PC-3 (cell line): ENCODE measurements around the gene GFOD2. TPM values are rescaled to one million over a fixed set of nuclear protein-coding genes. Genes with fewer than 3 reads are reported as not detected.
A peak's percentile ranks its signal among the peaks of the same experiment; 100 is the strongest.

Experiments used
- ATAC-seq: fragments of 200-7000 bp; cut with Tn5 transposase; 2 replicates; pipeline ENCODE4 v1.9.1; 2020; ENCODE audit warnings: mild to moderate bottlenecking, moderate library complexity
- BruUV-seq: library from RNA; stranded (reverse); fragments of 400-500 nt; replicated peaks from 2 replicates; lab custom pipeline; 2021; lab: Mats Ljungman, UMichigan
- CTCF ChIA-PET: fragments of 300-600 bp; sonication (Branson Sonifier 250); formaldehyde crosslinking; loops from one replicate; lab custom pipeline; 2022; ENCODE audit warnings: antibody characterized with exemption; lab: Charles Lee
- POLR2A ChIA-PET: fragments of 300-600 bp; sonication (Branson Sonifier 250); formaldehyde crosslinking; loops from one replicate; lab custom pipeline; 2022; ENCODE audit warnings: antibody characterized with exemption; ENCODE audit not compliant: unreplicated experiment; lab: Charles Lee
- DNase-seq: peaks from one replicate; pipeline ENCODE4 v3.0.0-alpha.2; 2015
- H2AFZ ChIP-seq: fragments of 300-600 bp; sonication (generic); 2 replicates; pipeline ENCODE4 v1.6.0; 2016; ENCODE audit warnings: antibody characterized with exemption, low read length
- H3F3A ChIP-seq: fragments of 300-600 bp; sonication (generic); one replicate; pipeline ENCODE4 v1.6.0; 2017; ENCODE audit warnings: antibody characterized with exemption, low read length, control low read depth, mild to moderate bottlenecking; ENCODE audit not compliant: unreplicated experiment
- H3K27ac ChIP-seq: fragments of 300-600 bp; sonication (generic); 2 replicates; pipeline ENCODE4 v1.5.1; 2016; ENCODE audit warnings: mild to moderate bottlenecking, low read length
- H3K27me3 ChIP-seq: fragments of 300-600 bp; sonication (generic); 2 replicates; pipeline ENCODE4 v1.6.1; 2016; ENCODE audit warnings: low read length, mixed read lengths
- H3K36me3 ChIP-seq: fragments of 300-600 bp; sonication (generic); 2 replicates; pipeline ENCODE4 v1.6.1; 2016; ENCODE audit warnings: low read depth, mixed run types, low read length, mixed read lengths
- H3K4me1 ChIP-seq: fragments of 300-600 bp; sonication (generic); 2 replicates; pipeline ENCODE4 v1.5.1; 2016; ENCODE audit warnings: low read length; ENCODE audit not compliant: insufficient read depth
- H3K4me2 ChIP-seq: fragments of 300-600 bp; sonication (generic); 2 replicates; pipeline ENCODE4 v1.6.0; 2016; ENCODE audit warnings: low read length
- H3K4me3 ChIP-seq: fragments of 300-600 bp; sonication (generic); 2 replicates; pipeline ENCODE4 v1.5.1; 2016; ENCODE audit warnings: mild to moderate bottlenecking, low read length, mixed read lengths
- H3K79me2 ChIP-seq: fragments of 300-600 bp; sonication (generic); 2 replicates; pipeline ENCODE4 v1.6.1; 2017; ENCODE audit warnings: low read length, mixed read lengths
- H3K9ac ChIP-seq: fragments of 300-600 bp; sonication (generic); 2 replicates; pipeline ENCODE4 v1.6.0; 2016; ENCODE audit warnings: mild to moderate bottlenecking, low read length
- H3K9me2 ChIP-seq: fragments of 300-600 bp; sonication (generic); replicated peaks from 2 replicates; pipeline ENCODE4 v1.6.1; 2016; ENCODE audit warnings: mixed run types, low read length, mixed read lengths
- H3K9me3 ChIP-seq: fragments of 300-600 bp; sonication (generic); 2 replicates; pipeline ENCODE4 v1.6.1; 2016; ENCODE audit warnings: low read length, mixed read lengths
- H4K20me1 ChIP-seq: fragments of 300-600 bp; sonication (generic); 2 replicates; pipeline ENCODE4 v1.6.1; 2016; ENCODE audit warnings: low read length, mixed read lengths
- CTCF ChIP-seq: fragments of 300-600 bp; sonication (generic); conservative IDR thresholded peaks from 2 replicates; pipeline ENCODE4 v1.5.1; 2017; ENCODE audit warnings: antibody characterized with exemption, low read depth, mild to moderate bottlenecking, low read length
- EZH2 ChIP-seq: fragments of 300-600 bp; sonication (generic); IDR thresholded peaks from one replicate; pipeline ENCODE4 v1.6.1; 2017; ENCODE audit warnings: antibody characterized with exemption, mild to moderate bottlenecking, low read length; ENCODE audit not compliant: unreplicated experiment
- EZH2phosphoT487 ChIP-seq: fragments of 300-600 bp; sonication (generic); IDR thresholded peaks from 2 replicates; pipeline ENCODE4 v1.6.1; 2018; ENCODE audit warnings: mild to moderate bottlenecking, antibody characterized with exemption, low read length, borderline replicate concordance
- intact Hi-C: fragments of 100-400 bp; cut with micrococcal nuclease; formaldehyde crosslinking; loops from 2 replicates; pipeline ENCODE4 v1.9.0; 2023
- total RNA-seq: library from RNA; depleted of rRNA; stranded (reverse); fragments of >200 nt; gene quantifications from 2 replicates; pipeline ENCODE4 v1.2.3, GENCODE V29; 2014

GFOD2 gene
- total RNA-seq, 1 experiment from 2014 or later, result 21.8 TPM

GRCh38 chr16:67677712-67678111 lies 41.4 kb downstream of the GFOD2 start:
- no peaks in the 10 kb centered on the region for H3F3A ChIP-seq
- no peaks in the 10 kb centered on the region for H4K20me1 ChIP-seq
- ATAC-seq (no peak), DNase-seq (no peak)
- no peak overlapping the region for H3K4me2 ChIP-seq
- H3K9me3 ChIP-seq, result no peaks in the 10 kb centered on the region
- no peak for TF ChIP-seq EZH2
- no peak for TF ChIP-seq CTCF
- intact Hi-C loops, result loop anchor here (1.0 kb wide), 1 partner anchor 128 kb away; no protein-coding TSS in a partner anchor
- no peaks in the 10 kb centered on the region for H3K9me2 ChIP-seq
- H3K36me3 ChIP-seq, result no peaks in the 10 kb centered on the region; the same call in 1 of the 2 replicates
- BruUV-seq, result no TSS peak
- H3K4me1 ChIP-seq, result peaks cover 5% of the 10 kb centered on the region
- H2AFZ ChIP-seq, result no peak overlapping the region
- H3K27me3 ChIP-seq, result no peaks in the 10 kb centered on the region
- POLR2A ChIA-PET, result no interaction called here
- no peaks in the 10 kb centered on the region for H3K79me2 ChIP-seq
- H3K4me3 ChIP-seq, result no peak overlapping the region
- H3K27ac ChIP-seq, result no peak overlapping the region
- no peak overlapping the region for H3K9ac ChIP-seq
- CTCF ChIA-PET, result no interaction called here

- H3K9me2 ChIP-seq, result no peaks in the 10 kb centered on the region
- H3K27me3 ChIP-seq, result no peaks in the 10 kb centered on the region
- no peaks in the 10 kb centered on the region for H3K9me3 ChIP-seq
- H3K36me3 ChIP-seq, result no peaks in the 10 kb centered on the region
- ChIA-PET CTCF (no interaction called here), POLR2A (no interaction called here)
- peaks cover 5% of the 10 kb centered on the region for H3K4me1 ChIP-seq
- H3K9ac ChIP-seq, result no peak overlapping the region
- ATAC-seq (no peak), DNase-seq (no peak)
- no peaks in the 10 kb centered on the region for H3F3A ChIP-seq
- H4K20me1 ChIP-seq, result no peaks in the 10 kb centered on the region
- BruUV-seq, result no TSS peak
- H3K4me3 ChIP-seq, result no peak overlapping the region
- no peak for TF ChIP-seq EZH2phosphoT487
- H2AFZ ChIP-seq, result no peak overlapping the region
- peak overlapping the region; percentile 49 for H3K27ac ChIP-seq
- no peak overlapping the region for H3K4me2 ChIP-seq
- intact Hi-C loops, result no loop called here
- H3K79me2 ChIP-seq, result no peaks in the 10 kb centered on the region
Observed at GRCh38 chr16:67676939-67677338, 42.2 kb downstream of the GFOD2 start.

- no peaks in the 10 kb centered on the region for H3K9me3 ChIP-seq
- ChIA-PET CTCF (no interaction called here), POLR2A (no interaction called here)
- H3K9ac ChIP-seq, result no peak overlapping the region
- BruUV-seq, result no TSS peak
- no peaks in the 10 kb centered on the region for H3K79me2 ChIP-seq
- H3F3A ChIP-seq, result no peaks in the 10 kb centered on the region
- no peaks in the 10 kb centered on the region for H4K20me1 ChIP-seq
- no peak overlapping the region for H3K4me2 ChIP-seq
- no peaks in the 10 kb centered on the region for H3K27me3 ChIP-seq
- H2AFZ ChIP-seq, result no peak overlapping the region
- no peaks in the 10 kb centered on the region for H3K36me3 ChIP-seq
- H3K27ac ChIP-seq, result peak overlapping the region; percentile 49
- intact Hi-C loops, result no loop called here
- no peak overlapping the region for H3K4me3 ChIP-seq
- DNase-seq (peak; percentile 68), ATAC-seq (peak; percentile 34)
- H3K4me1 ChIP-seq, result peaks cover 5% of the 10 kb centered on the region
- H3K9me2 ChIP-seq, result no peaks in the 10 kb centered on the region
- no peak for TF ChIP-seq EZH2
- TF ChIP-seq EZH2phosphoT487, result no peak
- no peak for TF ChIP-seq CTCF
Observed at GRCh38 chr16:67676516-67676915, 42.6 kb downstream of the GFOD2 start.
